ENCODE results near the gene IER5. TPM values are rescaled to one million over a fixed set of nuclear protein-coding genes. Genes with fewer than 3 reads are reported as not detected.

Gene IER5
- total RNA-seq, 1 donor from 2014 or later: 44.3 TPM

- H3K27me3 Mint-ChIP-seq (ENCODE audit: low read depth): no peaks in the 10 kb centered on the region
- peak overlapping the region; percentile 9 for H3K27ac Mint-ChIP-seq
- H3K9me3 Mint-ChIP-seq: no peaks in the 10 kb centered on the region
- intact Hi-C loops (cut with micrococcal nuclease): no loop called here
- H3K4me3 Mint-ChIP-seq (ENCODE audit: low read depth): no peak overlapping the region
- no peaks in the 10 kb centered on the region for H3K36me3 Mint-ChIP-seq (ENCODE audit: low read depth)
- peaks cover 75% of the 10 kb centered on the region for H3K4me1 Mint-ChIP-seq (ENCODE audit: low read depth)
- no peak for DNase-seq (ENCODE audit: low spot score)
Observed at GRCh38 chr1:181136738-181137122, 48.2 kb downstream of the IER5 start.

- intact Hi-C loops (cut with micrococcal nuclease): no loop called here
- Mint-ChIP-seq H3K27me3 (ENCODE audit: low read depth) (no peaks in the 10 kb centered on the region), H3K4me3 (ENCODE audit: low read depth) (no peak overlapping the region), H3K4me1 (ENCODE audit: low read depth) (peaks cover 80% of the 10 kb centered on the region), H3K9me3 (no peaks in the 10 kb centered on the region), H3K36me3 (ENCODE audit: low read depth) (no peaks in the 10 kb centered on the region), H3K27ac (peak overlapping the region; percentile 40)
- DNase-seq (ENCODE audit: low spot score): no peak
Observed at GRCh38 chr1:181137217-181137743, 48.8 kb downstream of the IER5 start.

DNA sequence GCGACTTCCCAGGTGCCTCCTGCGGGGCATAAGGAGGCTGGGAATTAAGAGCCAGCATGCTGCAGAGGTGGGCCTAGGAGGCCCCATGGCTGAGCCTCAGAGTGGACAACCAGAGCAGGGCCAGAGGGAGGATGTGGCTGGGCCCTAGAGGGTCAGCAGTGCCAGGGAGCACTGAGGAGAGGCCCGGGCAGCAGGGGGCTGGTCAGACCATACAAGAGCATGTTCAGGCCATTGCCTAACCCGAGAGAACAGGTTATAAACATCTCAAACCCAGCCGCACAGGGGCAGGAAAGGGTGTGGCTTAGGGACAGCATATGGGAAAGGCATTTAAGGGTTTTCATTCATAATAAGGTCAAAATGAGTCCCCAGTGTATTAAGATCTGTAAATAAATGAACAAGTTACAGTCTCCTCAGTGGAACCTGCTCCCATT lies 51.1 kb downstream of the IER5 start:
- Mint-ChIP-seq H3K27ac (no peak overlapping the region), H3K27me3 (ENCODE audit: low read depth) (peaks cover 2% of the 10 kb centered on the region), H3K4me3 (ENCODE audit: low read depth) (no peak overlapping the region), H3K9me3 (no peaks in the 10 kb centered on the region), H3K36me3 (ENCODE audit: low read depth) (no peaks in the 10 kb centered on the region), H3K4me1 (ENCODE audit: low read depth) (peaks cover 85% of the 10 kb centered on the region)
- intact Hi-C loops (cut with micrococcal nuclease): loop anchor here (5.0 kb wide), 2 partner anchors 257 to 637 kb away; partner anchors contain the start of gene ACBD6
- DNase-seq (ENCODE audit: low spot score): no peak

DNA sequence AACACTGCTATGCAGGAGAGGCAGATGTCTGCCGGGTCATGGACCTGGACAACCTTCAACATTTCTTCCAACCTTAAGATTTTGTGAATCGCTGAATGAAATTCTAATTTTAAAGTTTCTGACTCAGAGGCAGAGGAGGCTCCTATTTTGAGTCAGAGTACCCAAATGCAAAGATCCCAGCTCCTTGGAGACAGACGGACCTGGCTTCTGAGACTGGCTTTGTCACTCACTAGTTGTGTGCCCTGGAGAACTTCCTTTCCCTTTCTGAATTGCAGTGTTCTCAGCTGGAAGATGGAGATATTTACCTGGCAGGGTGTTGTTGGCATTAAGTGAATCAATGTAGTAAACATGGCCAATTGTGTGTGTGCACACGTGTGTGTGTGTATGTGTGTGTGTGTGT lies 51.9 kb downstream of the IER5 start:
- H3K27me3 Mint-ChIP-seq (ENCODE audit: low read depth): peaks cover 2% of the 10 kb centered on the region
- H3K4me1 Mint-ChIP-seq (ENCODE audit: low read depth): peaks cover 77% of the 10 kb centered on the region
- intact Hi-C loops (cut with micrococcal nuclease): loop anchor here (5.0 kb wide), 2 partner anchors 258 to 638 kb away; partner anchors contain the start of gene ACBD6
- no peaks in the 10 kb centered on the region for H3K9me3 Mint-ChIP-seq
- DNase-seq (ENCODE audit: low spot score): no peak
- peak overlapping the region; percentile 65 for H3K4me3 Mint-ChIP-seq (ENCODE audit: low read depth)
- no peaks in the 10 kb centered on the region for H3K36me3 Mint-ChIP-seq (ENCODE audit: low read depth)
- peak overlapping the region; percentile 88 for H3K27ac Mint-ChIP-seq

GRCh38 chr1:181140891-181141290 lies 52.4 kb downstream of the IER5 start:
- Mint-ChIP-seq H3K4me1 (ENCODE audit: low read depth) (peaks cover 72% of the 10 kb centered on the region), H3K4me3 (ENCODE audit: low read depth) (peak overlapping the region; percentile 65), H3K27ac (peak overlapping the region; percentile 88), H3K27me3 (ENCODE audit: low read depth) (peaks cover 4% of the 10 kb centered on the region), H3K9me3 (no peaks in the 10 kb centered on the region), H3K36me3 (ENCODE audit: low read depth) (no peaks in the 10 kb centered on the region)
- intact Hi-C loops (cut with micrococcal nuclease): loop anchor here (1.0 to 5.0 kb wide), 5 partner anchors 42 to 639 kb away; partner anchors contain the start of gene ACBD6
- DNase-seq (ENCODE audit: low spot score): no peak

GRCh38 chr1:181141431-181141910 lies 53.0 kb downstream of the IER5 start:
- H3K9me3 Mint-ChIP-seq: peaks cover 3% of the 10 kb centered on the region
- H3K4me1 Mint-ChIP-seq (ENCODE audit: low read depth): peaks cover 66% of the 10 kb centered on the region
- DNase-seq (ENCODE audit: low spot score): peak; percentile 45
- intact Hi-C loops (cut with micrococcal nuclease): loop anchor here (1.0 to 5.0 kb wide), 5 partner anchors 42 to 639 kb away; partner anchors contain the start of gene ACBD6
- no peaks in the 10 kb centered on the region for H3K36me3 Mint-ChIP-seq (ENCODE audit: low read depth)
- H3K27me3 Mint-ChIP-seq (ENCODE audit: low read depth): peaks cover 4% of the 10 kb centered on the region
- H3K4me3 Mint-ChIP-seq (ENCODE audit: low read depth): peak overlapping the region; percentile 32
- H3K27ac Mint-ChIP-seq: peak overlapping the region; percentile 88

Other genes starting within 250 kb of the IER5 start
- gene KIAA1614, start 175.8 kb upstream of the IER5 start, total RNA-seq: 0.09 and 0.14 TPM in 2 replicates
- 31.2 and 31.4 TPM in 2 replicates for gene STX6, start 65.8 kb upstream of the IER5 start, total RNA-seq
- gene MR1, start 54.7 kb upstream of the IER5 start, total RNA-seq: 13.8 and 18.2 TPM in 2 replicates